ENCODE measurements around the gene OR5AK2.
"Not testable (repeated sequence)": the region's sequence is repeated elsewhere in the genome, so short reads cannot be mapped to it uniquely, and the experiment has no call there.

The OR5AK2 gene

GRCh38 chr11:56988614-56989013, at the start of gene OR5AK2:
Gene OR5AK2 (plus strand): TSS chr11:56988914. CDS start chr11:56988914, 0 bp downstream.
- no peak for DNase-seq (ENCODE audit: low read depth)

- DNase-seq (ENCODE audit: low read depth), result not testable (repeated sequence)
Observed at GRCh38 chr11:56945526-56945925, 43.2 kb upstream of the OR5AK2 start.

- no peak for DNase-seq (ENCODE audit: low read depth)
Observed at GRCh38 chr11:56948991-56949515, 39.7 kb upstream of the OR5AK2 start.

GRCh38 chr11:56950510-56950909, 38.2 kb upstream of the OR5AK2 start:
- no peak for DNase-seq (ENCODE audit: low read depth)

- not testable (repeated sequence) for DNase-seq (ENCODE audit: low read depth)
Observed at GRCh38 chr11:56953907-56954306, 34.8 kb upstream of the OR5AK2 start.

- DNase-seq (ENCODE audit: low read depth), result no peak
Observed at GRCh38 chr11:56961609-56962008, 27.1 kb upstream of the OR5AK2 start.

- no peak for DNase-seq (ENCODE audit: low read depth)
Observed at GRCh38 chr11:56967726-56968125, 21.0 kb upstream of the OR5AK2 start.

GRCh38 chr11:56968524-56968923, 20.2 kb upstream of the OR5AK2 start:
- DNase-seq (ENCODE audit: low read depth), result no peak

- no peak for DNase-seq (ENCODE audit: low read depth)
Observed at GRCh38 chr11:56977314-56977713, 11.4 kb upstream of the OR5AK2 start.

- DNase-seq (ENCODE audit: low read depth), result no peak
Observed at GRCh38 chr11:56990702-56991101, 2.0 kb downstream of the OR5AK2 start.

GRCh38 chr11:56994532-56994931, 5.8 kb downstream of the OR5AK2 start:
- no peak for DNase-seq (ENCODE audit: low read depth)

- DNase-seq (ENCODE audit: low read depth), result no peak
Observed at GRCh38 chr11:57001674-57002401, 13.1 kb downstream of the OR5AK2 start.

- no peak for DNase-seq (ENCODE audit: low read depth)
Observed at GRCh38 chr11:57008373-57008772, 19.7 kb downstream of the OR5AK2 start.

GRCh38 chr11:57015679-57016078, 27.0 kb downstream of the OR5AK2 start:
- DNase-seq (ENCODE audit: low read depth), result no peak

- no peak for DNase-seq (ENCODE audit: low read depth)
Observed at GRCh38 chr11:57031556-57031955, 42.8 kb downstream of the OR5AK2 start.
